HepG2 (cell line): ENCODE measurements around the gene CPEB3. TPM values are rescaled to one million over a fixed set of nuclear protein-coding genes. Genes with fewer than 3 reads are reported as not detected.
A peak's percentile ranks its signal among the peaks of the same experiment; 100 is the strongest.

Experiments
- AGO1 ChIP-seq: fragments of 200-400 bp; formaldehyde crosslinking; IDR thresholded peaks from 2 replicates; pipeline ENCODE4 v1.6.1; 2017; ENCODE audit warnings: mild to moderate bottlenecking, low read depth, low read length, moderate library complexity; ENCODE audit not compliant: poor library complexity, severe bottlenecking
- CENPX ChIP-seq: sonication (generic); formaldehyde crosslinking; IDR thresholded peaks from 2 replicates; pipeline ENCODE4 v1.9.0; 2021; ENCODE audit warnings: mild to moderate bottlenecking, missing genetic modification reagents, moderate library complexity
- HDAC1 ChIP-seq: sonication (generic); formaldehyde crosslinking; IDR thresholded peaks from 2 replicates; pipeline ENCODE4 v1.5.1; 2020; ENCODE audit warnings: mild to moderate bottlenecking, missing genetic modification reagents
- SRF ChIP-seq: IDR thresholded peaks from 2 replicates; pipeline ENCODE4 v1.6.1; 2011; ENCODE audit warnings: mild to moderate bottlenecking, low read depth, low read length, moderate library complexity
- TRAFD1 ChIP-seq: sonication (generic); formaldehyde crosslinking; IDR thresholded peaks from 2 replicates; pipeline ENCODE4 v1.5.1; 2020; ENCODE audit warnings: missing genetic modification reagents, mild to moderate bottlenecking, borderline replicate concordance
- polyA plus RNA-seq, 8 experiments: library from polyadenylated mRNA; depleted of rRNA in 3 of 8; stranded (reverse) in 7 of 8; unstranded in 1 of 8; fragments of >200 nt; fragmentation: Illumina TruSeq in 4 of 8; extraction: Trizol in 4 of 8; gene quantifications; 2 replicates each; pipeline versions ENCODE4 v1.2.1 to v1.2.3, GENCODE V29; 2011 to 2016; ENCODE audit warnings: low read depth in 4 of 8, missing spikeins in 1 of 8, mixed read lengths in 1 of 8; ENCODE audit not compliant: insufficient read depth in 1 of 8
- total RNA-seq, 5 experiments: library from RNA; depleted of rRNA; stranded (reverse); fragments of >200 nt; fragmentation: Illumina TruSeq; extraction: Trizol; gene quantifications; 2 replicates each; pipeline ENCODE4 v1.2.3, GENCODE V29; 2016; ENCODE audit warnings: low read depth in 1 of 5
- TF ChIP-seq, protein P1 (sequence below), 2 experiments: sonication (generic) in 1 of 2; formaldehyde crosslinking in 1 of 2; IDR thresholded peaks; 2 replicates each; pipeline versions ENCODE4 v1.6.1 to v1.9.0; 2014 to 2022; ENCODE audit warnings: antibody characterized with exemption in 1 of 2, borderline replicate concordance in 1 of 2, inconsistent platforms in 1 of 2, low read depth in 1 of 2, missing genetic modification reagents in 1 of 2
- TF ChIP-seq, protein P2 (sequence below): sonication (generic); formaldehyde crosslinking; conservative IDR thresholded peaks from 2 replicates; pipeline ENCODE4 v1.4.0; 2020; ENCODE audit warnings: missing genetic modification reagents
- TF ChIP-seq, protein P3 (sequence below): sonication (generic); formaldehyde crosslinking; IDR thresholded peaks from 2 replicates; pipeline ENCODE4 v1.8.1; 2023; ENCODE audit warnings: missing genetic modification reagents, inconsistent platforms, borderline replicate concordance
- TF ChIP-seq, protein P4 (sequence below): sonication (generic); formaldehyde crosslinking; IDR thresholded peaks from 2 replicates; pipeline ENCODE4 v1.8.0; 2022; ENCODE audit warnings: missing genetic modification reagents, low read depth, mild to moderate bottlenecking, borderline replicate concordance
- TF ChIP-seq, protein P5 (sequence below): sonication (generic); formaldehyde crosslinking; conservative IDR thresholded peaks from 2 replicates; pipeline ENCODE4 v1.4.0; 2020; ENCODE audit warnings: missing genetic modification reagents
- TF ChIP-seq, protein P6 (sequence below): sonication (generic); formaldehyde crosslinking; IDR thresholded peaks from 2 replicates; pipeline ENCODE4 v1.8.0; 2022; ENCODE audit warnings: missing genetic modification reagents, mild to moderate bottlenecking, inconsistent platforms, borderline replicate concordance

CPEB3 gene
- total and polyA plus RNA-seq, 2 of the 13 experiments (the other 11 are each of a cell fraction or from before 2014, with no cell fraction given): 0.66 to 0.70 TPM

DNA sequence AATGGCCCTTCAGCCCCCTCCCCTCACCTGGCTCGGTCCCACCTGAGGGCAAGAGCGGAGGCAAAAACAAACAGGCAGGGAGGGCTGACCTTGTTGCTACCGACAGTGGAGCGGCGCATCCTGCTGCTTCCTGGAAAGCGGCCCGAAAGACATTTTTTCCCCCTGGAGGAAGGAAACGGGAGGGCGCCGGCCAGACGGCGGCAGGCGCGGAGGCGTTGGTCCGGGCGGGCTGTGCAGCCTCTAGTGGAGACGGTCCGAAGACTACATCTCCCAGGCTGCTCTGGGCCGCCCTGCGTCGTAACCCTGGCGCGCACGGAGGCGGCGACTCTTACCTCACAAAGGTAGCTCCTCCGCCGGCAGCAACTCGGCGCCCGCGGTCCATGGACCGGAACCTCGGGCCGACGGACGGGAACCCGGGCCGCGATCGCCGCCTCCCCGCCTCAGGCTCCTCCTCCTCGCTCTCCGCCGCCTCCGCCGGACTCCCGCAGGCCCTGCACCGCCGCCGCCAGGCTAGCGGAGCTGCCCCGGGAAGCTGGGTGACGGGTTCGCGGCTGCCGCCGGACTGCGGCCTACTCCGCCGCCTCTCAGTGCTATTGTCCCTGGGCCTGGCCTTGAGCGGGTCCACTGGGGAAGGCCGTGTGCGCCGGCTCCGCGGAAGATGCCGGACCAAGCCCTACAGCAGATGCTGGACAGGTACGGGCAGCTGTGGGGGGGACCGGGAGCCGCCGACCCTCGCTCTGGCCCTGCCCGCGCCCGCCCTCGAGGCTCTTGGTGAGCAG is at the start of gene CPEB3, which contains the start of gene MARCHF5 (continued):
- TF ChIP-seq, protein P1, sequence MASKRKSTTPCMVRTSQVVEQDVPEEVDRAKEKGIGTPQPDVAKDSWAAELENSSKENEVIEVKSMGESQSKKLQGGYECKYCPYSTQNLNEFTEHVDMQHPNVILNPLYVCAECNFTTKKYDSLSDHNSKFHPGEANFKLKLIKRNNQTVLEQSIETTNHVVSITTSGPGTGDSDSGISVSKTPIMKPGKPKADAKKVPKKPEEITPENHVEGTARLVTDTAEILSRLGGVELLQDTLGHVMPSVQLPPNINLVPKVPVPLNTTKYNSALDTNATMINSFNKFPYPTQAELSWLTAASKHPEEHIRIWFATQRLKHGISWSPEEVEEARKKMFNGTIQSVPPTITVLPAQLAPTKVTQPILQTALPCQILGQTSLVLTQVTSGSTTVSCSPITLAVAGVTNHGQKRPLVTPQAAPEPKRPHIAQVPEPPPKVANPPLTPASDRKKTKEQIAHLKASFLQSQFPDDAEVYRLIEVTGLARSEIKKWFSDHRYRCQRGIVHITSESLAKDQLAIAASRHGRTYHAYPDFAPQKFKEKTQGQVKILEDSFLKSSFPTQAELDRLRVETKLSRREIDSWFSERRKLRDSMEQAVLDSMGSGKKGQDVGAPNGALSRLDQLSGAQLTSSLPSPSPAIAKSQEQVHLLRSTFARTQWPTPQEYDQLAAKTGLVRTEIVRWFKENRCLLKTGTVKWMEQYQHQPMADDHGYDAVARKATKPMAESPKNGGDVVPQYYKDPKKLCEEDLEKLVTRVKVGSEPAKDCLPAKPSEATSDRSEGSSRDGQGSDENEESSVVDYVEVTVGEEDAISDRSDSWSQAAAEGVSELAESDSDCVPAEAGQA (IDR thresholded peaks at IDR 0.05; ENCODE audit: low read depth): peak; percentile 88
- TF ChIP-seq, protein P1 (CRISPR knock-in tag; IDR thresholded peaks at IDR 0.05; ENCODE audit: borderline replicate concordance): no peak
- TF ChIP-seq, protein P2, sequence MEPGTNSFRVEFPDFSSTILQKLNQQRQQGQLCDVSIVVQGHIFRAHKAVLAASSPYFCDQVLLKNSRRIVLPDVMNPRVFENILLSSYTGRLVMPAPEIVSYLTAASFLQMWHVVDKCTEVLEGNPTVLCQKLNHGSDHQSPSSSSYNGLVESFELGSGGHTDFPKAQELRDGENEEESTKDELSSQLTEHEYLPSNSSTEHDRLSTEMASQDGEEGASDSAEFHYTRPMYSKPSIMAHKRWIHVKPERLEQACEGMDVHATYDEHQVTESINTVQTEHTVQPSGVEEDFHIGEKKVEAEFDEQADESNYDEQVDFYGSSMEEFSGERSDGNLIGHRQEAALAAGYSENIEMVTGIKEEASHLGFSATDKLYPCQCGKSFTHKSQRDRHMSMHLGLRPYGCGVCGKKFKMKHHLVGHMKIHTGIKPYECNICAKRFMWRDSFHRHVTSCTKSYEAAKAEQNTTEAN (CRISPR knock-in tag): no peak
- TF ChIP-seq, protein P3, sequence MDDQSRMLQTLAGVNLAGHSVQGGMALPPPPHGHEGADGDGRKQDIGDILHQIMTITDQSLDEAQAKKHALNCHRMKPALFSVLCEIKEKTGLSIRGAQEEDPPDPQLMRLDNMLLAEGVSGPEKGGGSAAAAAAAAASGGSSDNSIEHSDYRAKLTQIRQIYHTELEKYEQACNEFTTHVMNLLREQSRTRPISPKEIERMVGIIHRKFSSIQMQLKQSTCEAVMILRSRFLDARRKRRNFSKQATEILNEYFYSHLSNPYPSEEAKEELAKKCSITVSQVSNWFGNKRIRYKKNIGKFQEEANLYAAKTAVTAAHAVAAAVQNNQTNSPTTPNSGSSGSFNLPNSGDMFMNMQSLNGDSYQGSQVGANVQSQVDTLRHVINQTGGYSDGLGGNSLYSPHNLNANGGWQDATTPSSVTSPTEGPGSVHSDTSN (CRISPR knock-in tag): no peak
- no peak; the same call in 1 of the 2 replicates for TF ChIP-seq SRF
- TF ChIP-seq CENPX (CRISPR knock-in tag): no peak
- TF ChIP-seq AGO1: no peak
- TF ChIP-seq, protein P4, sequence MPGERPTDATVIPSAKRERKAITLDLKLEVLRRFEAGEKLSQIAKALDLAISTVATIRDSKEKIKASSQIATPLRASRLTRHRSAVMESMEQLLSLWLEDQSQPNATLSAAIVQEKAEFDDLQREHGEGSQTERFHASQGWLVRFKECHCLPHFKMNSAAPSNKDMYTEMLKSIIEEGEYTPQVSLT (CRISPR knock-in tag): no peak; the same call in 1 of the 2 replicates
- TF ChIP-seq, protein P5, sequence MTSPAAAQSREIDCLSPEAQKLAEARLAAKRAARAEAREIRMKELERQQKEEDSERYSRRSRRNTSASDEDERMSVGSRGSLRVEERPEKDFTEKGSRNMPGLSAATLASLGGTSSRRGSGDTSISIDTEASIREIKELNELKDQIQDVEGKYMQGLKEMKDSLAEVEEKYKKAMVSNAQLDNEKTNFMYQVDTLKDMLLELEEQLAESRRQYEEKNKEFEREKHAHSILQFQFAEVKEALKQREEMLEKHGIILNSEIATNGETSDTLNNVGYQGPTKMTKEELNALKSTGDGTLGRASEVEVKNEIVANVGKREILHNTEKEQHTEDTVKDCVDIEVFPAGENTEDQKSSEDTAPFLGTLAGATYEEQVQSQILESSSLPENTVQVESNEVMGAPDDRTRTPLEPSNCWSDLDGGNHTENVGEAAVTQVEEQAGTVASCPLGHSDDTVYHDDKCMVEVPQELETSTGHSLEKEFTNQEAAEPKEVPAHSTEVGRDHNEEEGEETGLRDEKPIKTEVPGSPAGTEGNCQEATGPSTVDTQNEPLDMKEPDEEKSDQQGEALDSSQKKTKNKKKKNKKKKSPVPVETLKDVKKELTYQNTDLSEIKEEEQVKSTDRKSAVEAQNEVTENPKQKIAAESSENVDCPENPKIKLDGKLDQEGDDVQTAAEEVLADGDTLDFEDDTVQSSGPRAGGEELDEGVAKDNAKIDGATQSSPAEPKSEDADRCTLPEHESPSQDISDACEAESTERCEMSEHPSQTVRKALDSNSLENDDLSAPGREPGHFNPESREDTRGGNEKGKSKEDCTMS: no peak
- TF ChIP-seq, protein P6, sequence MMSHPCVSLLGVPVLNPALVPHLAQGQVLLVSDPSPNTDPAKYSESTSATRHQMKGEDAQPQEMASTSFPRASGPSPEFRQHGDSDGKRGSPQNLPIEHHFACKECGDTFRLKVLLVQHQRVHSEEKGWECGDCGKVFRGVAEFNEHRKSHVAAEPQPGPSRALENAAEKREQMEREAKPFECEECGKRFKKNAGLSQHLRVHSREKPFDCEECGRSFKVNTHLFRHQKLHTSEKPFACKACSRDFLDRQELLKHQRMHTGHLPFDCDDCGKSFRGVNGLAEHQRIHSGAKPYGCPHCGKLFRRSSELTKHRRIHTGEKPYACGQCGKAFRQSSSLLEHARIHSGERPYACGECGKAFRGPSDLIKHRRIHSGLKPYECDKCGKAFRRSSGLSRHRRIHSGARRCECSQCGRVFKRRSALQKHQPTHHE (CRISPR knock-in tag): no peak; the same call in 1 of the 2 replicates
- TF ChIP-seq TRAFD1 (CRISPR knock-in tag): peak; percentile 45; the same call in 1 of the 2 replicates
- TF ChIP-seq HDAC1 (CRISPR knock-in tag): peak; percentile 88
